Activated CD4-positive, alpha-beta T cell treated with anti-CD3 and anti-CD28 coated beads for 4 hours (primary cell): ENCODE results near the gene MAGIX.

Experiments
- DNase-seq, 2 donors: peaks; one replicate each; pipeline ENCODE4 v3.0.0-alpha.2; 2020

Gene MAGIX

DNA sequence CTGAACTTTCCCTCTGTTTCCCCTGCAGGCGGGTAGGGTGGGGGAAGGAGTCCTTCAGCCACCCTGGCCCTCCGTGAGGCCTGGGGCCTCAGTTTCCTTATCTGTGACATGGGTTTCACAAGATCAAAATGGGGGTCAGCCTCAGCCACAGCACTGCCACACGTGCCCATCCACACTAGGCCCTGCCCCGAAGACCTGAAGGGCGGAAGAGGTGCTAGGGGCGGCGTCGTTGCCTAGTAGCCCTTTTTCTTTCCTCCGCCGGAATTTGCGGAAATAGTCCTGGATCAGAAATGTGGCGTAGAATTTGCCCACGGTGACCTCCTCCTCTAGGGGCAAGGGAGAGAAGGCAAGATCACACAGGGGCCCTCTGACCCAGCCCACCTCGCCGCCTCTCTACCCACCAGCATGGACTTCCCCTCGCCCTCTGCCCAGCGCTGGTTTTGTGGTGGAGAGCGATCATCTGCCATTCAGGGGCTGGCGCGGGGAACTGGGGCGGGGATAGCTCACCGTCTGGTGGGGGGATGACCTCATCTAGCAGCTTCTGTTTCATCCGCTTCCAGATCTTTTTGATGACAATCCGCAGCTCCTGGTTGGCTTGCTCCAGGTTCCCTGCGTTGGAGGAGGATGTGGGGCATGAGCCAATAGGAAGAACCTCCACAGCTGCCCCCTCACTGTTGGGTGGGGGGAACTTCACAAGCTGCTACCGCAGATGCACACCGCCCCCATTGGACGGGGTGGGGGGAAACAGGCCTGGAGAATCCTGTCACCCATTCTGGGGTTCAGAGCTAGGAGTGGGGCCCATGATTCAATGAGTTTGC, 47.1 kb downstream of the MAGIX start:
- no peak for DNase-seq

DNA sequence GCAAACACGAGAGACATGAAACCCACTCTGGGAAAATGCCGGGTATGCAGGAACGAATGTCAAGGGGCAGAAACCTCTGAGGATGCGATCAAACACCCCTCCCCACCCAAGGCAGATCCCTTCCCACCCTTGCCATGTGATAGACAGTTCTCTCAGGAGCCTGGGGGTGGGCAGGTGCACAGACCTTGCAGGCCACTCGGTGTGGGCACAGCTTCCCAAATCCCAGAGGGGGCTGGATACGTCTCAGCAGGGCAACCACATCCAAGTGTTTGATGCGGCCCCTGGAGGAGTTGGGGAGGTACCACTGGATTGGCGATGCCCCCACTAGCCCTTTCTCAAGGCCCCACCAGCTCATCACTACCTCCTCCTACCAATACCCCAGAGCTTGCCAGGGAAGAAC, 47.8 kb downstream of the MAGIX start:
- no peak for DNase-seq

GRCh38 chrX:49211074-49211473, 48.5 kb downstream of the MAGIX start:
- no peak for DNase-seq

GRCh38 chrX:49212209-49212608, 49.7 kb downstream of the MAGIX start:
- no peak for DNase-seq

- no peak for DNase-seq
These were observed 50.3 kb downstream of the MAGIX start for GRCh38 chrX:49212861-49213260.

GRCh38 chrX:49214416-49214815, 51.9 kb downstream of the MAGIX start:
- DNase-seq: no peak

GRCh38 chrX:49214996-49215526, 52.5 kb downstream of the MAGIX start:
- no peak for DNase-seq
